ENCODE results near the gene EPB41L3.

DNA sequence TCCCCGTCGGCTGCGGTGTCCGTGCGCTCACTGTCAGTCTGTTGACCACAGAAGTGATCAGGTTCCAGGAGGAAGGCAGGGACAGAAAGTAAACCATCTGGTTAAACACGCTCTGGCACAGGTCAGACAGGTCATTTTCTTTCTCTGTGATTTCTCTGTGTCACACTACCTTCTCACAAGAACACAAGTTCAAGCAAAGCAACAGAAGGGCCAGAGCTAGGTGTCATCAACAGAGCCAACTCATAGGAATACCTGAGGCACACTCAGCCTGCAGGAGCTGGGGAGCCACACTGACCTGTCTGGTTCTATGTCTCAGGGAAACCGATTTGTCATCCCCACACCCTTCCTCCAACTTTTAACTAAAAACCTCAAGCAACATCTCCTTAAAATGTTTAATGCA lies 133.2 kb downstream of the EPB41L3 start:
- TF ChIP-seq, protein P1, sequence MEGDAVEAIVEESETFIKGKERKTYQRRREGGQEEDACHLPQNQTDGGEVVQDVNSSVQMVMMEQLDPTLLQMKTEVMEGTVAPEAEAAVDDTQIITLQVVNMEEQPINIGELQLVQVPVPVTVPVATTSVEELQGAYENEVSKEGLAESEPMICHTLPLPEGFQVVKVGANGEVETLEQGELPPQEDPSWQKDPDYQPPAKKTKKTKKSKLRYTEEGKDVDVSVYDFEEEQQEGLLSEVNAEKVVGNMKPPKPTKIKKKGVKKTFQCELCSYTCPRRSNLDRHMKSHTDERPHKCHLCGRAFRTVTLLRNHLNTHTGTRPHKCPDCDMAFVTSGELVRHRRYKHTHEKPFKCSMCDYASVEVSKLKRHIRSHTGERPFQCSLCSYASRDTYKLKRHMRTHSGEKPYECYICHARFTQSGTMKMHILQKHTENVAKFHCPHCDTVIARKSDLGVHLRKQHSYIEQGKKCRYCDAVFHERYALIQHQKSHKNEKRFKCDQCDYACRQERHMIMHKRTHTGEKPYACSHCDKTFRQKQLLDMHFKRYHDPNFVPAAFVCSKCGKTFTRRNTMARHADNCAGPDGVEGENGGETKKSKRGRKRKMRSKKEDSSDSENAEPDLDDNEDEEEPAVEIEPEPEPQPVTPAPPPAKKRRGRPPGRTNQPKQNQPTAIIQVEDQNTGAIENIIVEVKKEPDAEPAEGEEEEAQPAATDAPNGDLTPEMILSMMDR (IDR thresholded peaks at IDR 0.05) = no peak
- TF ChIP-seq POLR2AphosphoS5 (IDR thresholded peaks at IDR 0.05) = no peak

All from esophagus muscularis mucosa (tissue), 3 donors.